ENCODE data around the gene IFRD1.
"Not testable (repeated sequence)": the region's sequence is repeated elsewhere in the genome, so short reads cannot be mapped to it uniquely, and the experiment has no call there.

The IFRD1 gene

DNA sequence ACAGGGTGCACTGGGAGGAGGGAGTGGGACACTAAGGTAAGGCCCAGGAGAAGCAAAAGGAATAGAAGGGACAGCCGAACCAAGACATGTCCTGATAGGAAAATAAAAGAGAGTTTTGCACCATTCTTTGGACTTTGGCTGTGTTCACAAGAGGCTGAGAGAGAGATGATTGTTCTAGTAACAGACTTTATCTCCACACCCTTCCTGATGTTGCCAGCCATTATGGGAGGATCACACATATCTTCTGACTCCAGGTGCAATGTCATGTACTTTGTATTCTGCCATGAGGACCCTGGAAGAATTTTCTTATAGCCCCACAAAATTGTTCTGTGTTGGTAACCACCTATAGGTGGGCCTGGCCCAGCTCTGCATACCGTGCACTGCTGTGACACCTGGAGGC is 41.9 kb downstream of the IFRD1 start:
- DNase-seq = no peak

DNA sequence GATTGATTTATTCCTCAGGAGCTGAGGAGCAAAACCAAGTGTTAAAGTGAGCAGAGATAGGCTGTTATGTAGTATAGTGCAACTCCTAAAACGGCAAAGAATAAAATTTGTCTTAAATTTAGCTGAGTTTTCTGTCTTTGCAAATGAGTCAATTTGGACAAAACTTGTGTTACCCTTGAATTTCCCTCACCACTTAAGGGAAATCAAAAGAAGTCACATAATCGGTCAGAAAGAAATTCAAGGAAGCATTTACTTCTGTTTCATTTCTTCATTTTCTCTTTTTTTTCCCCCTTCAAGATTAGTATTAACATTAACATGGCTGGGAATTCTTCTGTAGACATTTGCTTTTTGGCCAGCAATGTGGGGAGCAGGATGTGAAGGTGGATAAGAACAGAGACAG is 44.4 kb downstream of the IFRD1 start:
- no peak for DNase-seq

GRCh38 chr7:112495156-112495788 is 45.0 kb downstream of the IFRD1 start:
- DNase-seq = no peak

GRCh38 chr7:112495810-112496462 is 45.7 kb downstream of the IFRD1 start:
- DNase-seq = no peak

DNA sequence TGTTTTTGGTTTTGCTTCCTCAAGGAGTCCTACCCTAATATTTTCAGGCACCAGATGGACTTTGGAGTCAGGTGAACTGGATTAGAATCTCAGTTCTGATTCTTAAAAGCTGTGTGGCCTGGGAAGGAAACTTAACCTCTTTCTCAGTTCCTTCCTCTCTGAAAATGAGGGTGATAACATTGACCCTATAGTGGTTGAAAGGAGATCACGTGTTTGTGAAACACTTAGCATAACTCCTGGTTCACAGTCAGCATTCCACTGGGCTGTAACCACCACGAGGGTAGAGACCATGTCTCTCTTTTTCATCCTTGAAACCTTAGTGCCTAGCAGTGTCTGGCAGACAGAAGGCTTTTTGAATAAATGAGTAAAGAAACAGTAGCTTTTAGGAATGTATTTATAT is 47.2 kb downstream of the IFRD1 start:
- DNase-seq = no peak

- DNase-seq = no peak
Measured at GRCh38 chr7:112500619-112501018, 50.4 kb downstream of the IFRD1 start.

DNA sequence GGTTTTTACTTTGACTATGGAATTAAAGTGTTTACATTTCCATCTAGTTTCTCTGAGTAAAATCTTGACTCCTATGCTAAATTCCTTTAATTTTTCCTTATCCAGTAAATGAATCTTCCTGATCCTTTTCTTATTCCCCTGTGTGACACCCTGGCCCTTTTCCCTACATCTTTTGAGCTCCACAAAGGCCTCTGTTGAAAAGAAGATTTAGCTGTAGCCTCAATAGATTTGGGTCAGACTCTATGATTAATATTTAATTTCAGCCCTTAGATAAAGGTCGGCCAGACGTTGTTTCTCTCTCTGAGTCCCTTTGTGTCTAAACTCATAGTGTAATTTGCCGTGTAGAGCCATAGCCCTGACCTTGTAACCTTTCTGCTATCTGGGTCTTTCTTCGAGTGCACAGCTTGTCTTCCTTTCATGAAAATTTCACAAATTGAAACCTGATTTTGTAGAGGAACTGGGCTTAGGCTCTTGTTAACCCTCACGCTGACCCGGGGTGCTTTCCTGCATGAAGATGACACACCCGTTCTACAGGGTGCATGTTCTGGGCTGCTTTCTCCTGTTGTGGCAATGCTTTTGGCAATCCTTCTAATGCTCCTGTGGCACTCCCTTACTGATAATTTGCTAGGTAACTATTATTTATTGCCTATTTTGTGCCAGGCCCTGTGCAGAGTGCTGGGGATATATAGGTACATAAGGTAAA is 51.7 kb downstream of the IFRD1 start:
- DNase-seq = no peak

- no peak for DNase-seq
Measured at GRCh38 chr7:112502700-112503099, 52.4 kb downstream of the IFRD1 start.

DNA sequence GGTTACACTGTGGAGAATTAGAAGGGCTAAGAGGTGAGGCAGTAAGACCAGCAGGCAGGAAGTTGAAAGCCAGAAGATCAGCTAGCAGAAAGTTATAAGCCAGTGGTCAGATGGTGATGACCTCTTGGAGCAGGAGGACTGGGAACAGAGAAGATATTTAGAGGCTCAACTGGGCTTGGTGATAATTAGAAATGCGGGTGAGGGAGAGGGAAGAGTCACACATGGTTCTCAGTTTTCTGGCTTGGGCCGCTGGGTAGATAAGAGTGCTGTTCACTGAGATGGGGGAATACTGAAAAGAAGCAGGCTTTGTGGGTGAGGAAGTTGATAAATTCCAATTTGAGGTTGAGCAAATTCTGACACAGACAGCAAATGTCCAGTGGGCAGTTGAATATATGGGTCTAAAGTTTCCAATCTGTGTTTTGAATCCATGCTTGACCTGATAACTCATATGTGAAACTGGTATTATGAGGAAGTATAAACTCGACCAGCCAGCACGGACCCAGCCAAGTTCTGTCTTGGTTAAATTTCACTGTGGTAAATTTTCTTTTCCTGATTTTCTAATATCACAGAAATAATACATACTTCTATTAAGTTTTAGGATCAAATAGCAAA is 53.2 kb downstream of the IFRD1 start:
- DNase-seq = no peak

DNA sequence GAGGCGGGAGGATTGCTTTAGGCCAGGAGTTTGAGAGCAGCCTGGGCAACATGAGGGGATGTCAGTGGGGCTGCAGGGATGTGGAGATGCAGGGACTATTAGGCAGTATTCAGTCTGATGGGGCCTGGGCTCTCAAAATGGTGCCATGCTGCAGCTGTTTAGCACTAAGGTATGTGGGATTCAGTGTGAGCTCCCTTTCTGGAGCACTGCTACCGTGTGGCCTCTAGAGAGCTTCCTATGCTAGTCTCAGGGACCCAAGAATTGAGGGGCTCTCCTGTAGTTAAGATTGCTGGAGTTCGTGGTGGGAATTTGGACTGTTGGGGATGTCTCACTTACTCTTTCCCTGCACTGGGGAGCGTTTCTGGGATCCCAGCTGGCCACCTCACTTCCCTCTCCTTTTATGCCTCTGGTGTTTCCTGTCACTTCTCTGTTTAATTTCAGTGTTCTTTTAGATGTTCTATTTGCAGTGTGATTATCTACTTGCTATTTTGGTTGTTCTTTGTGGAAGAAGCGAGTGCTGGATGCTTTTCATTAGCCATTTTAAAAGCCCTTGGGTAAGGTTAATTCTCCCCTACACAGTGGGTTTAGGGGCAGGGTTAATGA is 53.9 kb downstream of the IFRD1 start:
- DNase-seq = no peak

DNA sequence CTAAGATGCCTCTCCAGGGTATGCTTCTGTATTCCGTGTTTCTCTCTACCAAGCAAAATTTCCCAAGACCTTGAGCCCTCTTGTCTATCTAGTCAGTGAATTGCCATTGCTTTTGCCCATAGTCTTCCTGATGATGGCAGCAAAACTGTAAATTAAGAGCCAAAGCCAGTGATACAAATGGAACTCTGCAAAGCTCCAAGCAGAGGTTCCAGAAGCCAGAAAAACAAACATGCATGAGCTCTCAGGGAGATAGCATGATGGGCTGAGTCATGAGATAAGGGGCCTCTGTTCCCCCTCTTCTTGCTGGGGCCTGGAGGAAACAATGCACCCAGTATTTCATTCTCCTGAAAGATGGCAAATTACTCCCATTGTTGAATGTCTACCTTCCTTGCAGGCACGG is 55.2 kb downstream of the IFRD1 start:
- DNase-seq = no peak

DNA sequence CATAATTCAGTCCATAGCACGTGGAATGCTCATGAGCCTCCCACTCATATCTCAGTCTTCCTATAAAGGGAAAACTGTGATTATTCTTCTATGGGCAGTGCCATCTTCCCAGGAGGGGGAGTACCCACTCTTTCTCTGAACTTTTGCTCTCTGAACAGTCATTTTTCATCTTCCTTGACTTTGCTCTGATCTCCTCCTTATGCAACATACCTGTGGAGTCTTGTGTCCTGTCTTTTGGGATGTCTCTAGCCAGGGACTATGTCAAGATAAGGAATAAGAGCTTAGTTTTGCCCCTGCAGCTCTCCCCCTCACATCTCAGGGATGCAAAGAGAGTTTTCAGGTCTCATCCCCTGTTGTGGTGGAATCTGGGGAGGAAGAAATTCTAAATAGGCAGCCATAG is 58.1 kb downstream of the IFRD1 start:
- DNase-seq = no peak

- DNase-seq = no peak
Measured at GRCh38 chr7:112509402-112509801, 59.1 kb downstream of the IFRD1 start.

- no peak for DNase-seq
Measured at GRCh38 chr7:112510001-112510742, 59.9 kb downstream of the IFRD1 start.

- no peak for DNase-seq
Measured at GRCh38 chr7:112510743-112511110, 60.5 kb downstream of the IFRD1 start.

DNA sequence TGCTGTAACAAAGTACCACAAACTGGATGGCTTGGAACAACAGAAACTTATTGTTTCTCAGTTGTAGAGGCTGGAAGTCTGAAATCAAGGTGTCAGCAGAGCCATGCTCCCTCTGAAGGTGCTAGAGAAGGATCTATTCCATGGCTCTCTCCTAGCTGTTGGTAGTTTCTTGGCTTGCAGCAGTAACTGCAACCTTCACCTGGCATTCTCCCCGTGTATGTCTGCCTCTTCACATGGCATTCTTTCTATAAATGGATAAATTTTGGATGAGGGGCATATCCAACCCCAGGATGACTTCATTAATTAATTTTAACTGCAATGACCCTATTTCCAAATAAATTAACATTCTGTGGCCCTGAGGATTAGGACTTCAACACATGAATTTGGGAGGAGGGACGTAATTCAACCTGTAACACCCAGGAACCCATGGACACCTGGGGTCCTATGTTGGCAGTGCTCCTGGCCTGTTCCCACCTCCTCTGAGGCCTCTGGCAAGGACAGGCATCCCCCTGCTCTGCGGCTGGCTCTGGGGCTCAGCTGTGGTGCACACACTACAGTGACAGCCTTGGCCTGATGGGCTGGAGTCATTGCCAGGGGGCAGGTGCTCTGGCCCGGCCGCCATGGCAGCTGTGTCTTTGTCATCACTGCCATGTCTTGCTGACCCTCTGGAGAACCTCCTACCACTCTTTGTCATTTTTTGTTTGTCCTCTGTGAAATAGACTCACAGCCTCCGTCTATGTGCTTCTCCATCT is 61.4 kb downstream of the IFRD1 start:
- DNase-seq = no peak

GRCh38 chr7:112512451-112513210 is 62.4 kb downstream of the IFRD1 start:
- no peak for DNase-seq

DNA sequence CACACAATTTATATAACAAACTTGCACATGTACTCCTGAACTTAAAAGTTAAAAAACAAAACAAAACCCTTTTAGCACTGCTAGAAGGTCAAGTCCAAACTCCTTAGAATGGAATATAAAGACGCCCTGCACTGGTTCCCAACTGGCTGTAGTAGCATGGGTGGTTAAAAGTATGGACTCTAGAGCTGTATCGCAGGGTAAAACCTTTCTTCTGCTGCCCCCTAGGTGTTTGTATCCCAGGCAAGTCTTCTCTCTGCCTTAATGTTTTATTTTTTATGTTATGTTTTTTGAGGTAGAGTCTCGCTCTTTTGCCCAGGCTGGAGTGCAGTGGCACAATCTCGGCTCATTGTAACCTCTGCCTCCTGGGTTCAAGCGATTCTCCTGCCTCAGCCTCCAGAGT is 65.7 kb downstream of the IFRD1 start:
- no peak for DNase-seq

- not testable (repeated sequence) for DNase-seq
Measured at GRCh38 chr7:112516418-112516817, 66.2 kb downstream of the IFRD1 start.

DNA sequence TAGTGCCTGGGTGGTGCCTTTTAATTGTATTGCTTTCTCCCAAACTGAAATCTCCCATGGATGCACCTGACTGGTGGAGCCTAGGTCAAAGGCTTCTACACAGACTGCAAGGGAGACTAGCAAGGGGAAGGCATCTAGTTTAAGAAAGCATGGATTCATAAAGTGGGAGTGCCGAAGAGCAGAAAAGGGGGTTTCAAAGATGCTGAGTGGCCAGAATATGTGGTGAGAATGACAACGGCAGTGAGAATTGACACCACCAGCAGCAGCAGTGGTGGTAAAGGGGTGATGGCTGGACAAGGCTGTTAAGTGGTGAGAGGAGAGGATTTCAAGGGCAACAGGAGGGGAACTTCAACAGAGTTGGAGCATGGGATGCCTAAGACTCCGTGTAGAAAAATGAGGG is 67.2 kb downstream of the IFRD1 start:
- no peak for DNase-seq

DNA sequence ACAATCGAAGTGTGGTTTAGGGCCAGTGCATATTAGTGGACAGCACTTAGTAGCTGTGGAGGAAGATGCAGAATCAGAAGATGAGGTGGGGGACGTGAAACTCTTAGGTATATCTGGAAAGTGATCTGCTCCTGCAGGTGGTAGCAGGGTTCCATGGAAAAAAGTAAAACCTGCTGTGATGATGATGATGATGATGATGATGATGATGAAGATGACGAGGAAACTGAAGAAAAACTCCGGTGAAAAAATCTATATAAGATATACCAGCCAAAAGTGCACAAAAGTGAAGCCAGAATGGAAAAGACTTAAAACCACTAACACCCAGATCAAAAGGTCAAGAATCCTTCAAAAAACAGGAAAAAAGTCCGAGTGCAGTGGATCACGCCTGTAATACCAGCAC is 70.5 kb downstream of the IFRD1 start:
- no peak for DNase-seq
